LHCN-M2 (cell line): ENCODE data around the gene MBIP. TPM values are rescaled to one million over a fixed set of nuclear protein-coding genes. Genes with fewer than 3 reads are reported as not detected.
A peak's percentile ranks its signal among the peaks of the same experiment; 100 is the strongest.

Source experiments
- DNase-seq: peaks from one replicate; pipeline ENCODE4 v3.0.0-alpha.2; 2012; ENCODE audit warnings: low read depth
- total RNA-seq: library from RNA; depleted of rRNA; stranded (reverse); fragments of >200 nt; gene quantifications from 2 replicates; pipeline ENCODE4 v1.2.3, GENCODE V29; 2014; rRNA removed

MBIP gene
- total RNA-seq, 1 experiment from 2014 or later, result 10.4 TPM

DNA sequence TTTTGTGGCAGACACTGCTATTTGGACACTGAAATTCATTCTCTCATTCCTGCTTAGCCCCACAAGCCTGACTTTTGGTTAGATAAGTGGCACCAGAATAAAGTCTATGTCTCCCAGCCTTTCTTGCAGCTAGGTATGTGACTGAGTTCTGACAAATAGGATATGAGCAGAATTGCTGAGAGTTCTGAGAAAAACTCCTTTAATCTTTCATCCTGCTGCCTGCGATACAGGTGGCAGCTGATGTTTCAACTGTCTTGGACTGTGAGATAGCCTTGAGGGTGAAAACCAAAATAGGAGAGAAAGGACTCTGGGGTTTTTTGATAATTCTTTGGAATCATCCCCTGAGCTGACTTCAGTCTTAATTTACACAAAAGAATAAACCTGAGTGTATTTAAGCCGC lies 55.8 kb downstream of the MBIP start:
- no peak for DNase-seq

DNA sequence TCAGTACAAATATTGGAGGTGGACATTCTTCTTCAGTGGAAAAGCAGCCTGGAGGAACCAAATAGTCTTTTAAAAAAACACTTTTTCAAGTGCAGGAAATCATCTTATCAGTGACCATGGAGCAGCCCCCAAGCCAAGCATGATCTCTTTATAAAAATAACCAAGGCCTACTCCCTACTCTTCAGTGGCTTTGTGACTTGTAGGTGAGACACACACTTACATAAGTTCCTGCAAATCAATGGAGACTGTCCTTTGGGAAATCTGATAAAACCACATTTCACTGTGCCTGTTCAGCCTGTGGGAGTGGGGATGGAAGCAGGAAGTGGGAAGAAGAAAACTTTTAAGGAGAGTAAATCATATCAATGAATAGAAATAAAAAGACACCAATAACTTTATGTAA lies 56.3 kb downstream of the MBIP start:
- no peak for DNase-seq

DNA sequence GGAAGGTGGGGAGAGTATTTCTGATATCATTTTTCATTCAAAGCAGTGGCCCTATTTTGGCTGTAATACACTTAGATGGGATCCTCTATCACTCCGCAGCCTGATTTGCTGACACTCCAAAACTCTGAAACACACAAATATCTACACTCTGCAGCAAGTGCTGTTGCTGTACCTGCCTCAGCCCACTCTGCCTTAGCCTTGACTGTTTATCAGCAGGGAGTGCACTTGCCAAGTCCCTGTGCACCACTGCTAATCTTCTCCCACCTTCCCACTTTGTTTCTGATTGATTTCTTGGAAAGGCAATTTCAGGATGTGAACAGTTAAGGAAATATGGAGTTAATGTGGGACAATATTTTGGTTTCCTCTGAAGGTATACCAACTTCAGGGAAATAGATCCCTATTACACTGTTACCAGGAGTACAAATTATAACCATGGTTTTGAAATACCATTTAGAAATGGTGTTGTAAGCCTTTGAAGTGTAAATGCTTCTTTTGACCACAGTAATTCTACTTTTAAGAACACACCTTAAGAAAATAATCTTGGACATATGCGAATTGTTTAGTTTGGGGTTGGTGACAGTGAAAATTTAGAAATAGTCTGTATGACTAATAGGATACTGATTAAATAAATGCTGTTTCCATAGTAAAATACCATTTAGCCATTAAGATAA lies 59.3 kb downstream of the MBIP start:
- DNase-seq, result no peak

DNA sequence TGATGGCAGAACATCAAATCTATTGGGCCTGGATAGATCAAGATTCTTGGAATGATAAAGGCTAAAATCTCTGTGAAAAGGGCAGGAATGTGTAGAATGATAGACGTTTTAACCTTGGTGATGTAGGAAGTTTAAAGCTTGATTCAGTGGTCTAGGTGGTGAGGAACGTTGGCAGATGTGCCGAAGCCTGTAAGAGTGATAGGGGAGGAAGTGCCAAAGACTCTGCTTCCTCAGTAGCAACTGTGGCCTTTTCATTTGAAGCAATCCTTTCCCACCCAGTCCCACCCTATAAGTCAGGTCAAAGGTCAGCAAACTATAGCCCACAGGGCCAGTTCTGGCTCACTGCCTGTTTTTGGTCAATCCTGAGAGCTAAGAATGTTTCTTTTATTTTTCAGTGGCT lies 62.2 kb downstream of the MBIP start:
- no peak for DNase-seq

DNA sequence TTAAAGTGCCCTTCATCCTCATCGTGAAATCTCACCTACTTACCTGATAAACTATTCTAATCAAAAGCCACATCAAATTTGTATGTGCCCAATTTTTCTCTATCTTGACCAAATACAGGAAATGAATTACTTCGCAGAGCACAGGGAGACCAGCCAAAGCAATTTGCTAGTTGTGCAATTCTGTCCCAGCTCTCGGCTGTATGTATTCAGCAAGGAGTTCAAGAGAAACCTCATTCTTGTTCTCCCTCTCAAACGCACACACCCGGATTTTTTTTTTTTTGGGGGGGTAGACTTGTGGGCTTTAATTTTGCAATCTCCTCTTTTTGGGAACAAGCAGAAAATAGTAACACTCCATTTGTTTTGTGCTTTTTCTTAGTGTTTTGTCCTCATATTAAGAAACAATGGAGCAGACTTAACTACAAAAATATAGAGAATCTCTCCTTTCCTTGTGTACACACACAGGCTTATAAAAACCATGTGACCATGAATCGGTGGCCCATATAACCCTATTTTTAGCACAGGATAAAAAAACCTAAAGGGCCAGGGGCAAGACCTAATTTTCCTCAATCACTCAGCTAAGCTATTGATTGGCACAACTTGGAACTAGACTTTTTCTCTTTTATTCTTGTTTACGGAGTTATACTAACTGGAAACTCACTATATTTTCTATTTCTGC lies 64.2 kb downstream of the MBIP start:
- no peak for DNase-seq

DNA sequence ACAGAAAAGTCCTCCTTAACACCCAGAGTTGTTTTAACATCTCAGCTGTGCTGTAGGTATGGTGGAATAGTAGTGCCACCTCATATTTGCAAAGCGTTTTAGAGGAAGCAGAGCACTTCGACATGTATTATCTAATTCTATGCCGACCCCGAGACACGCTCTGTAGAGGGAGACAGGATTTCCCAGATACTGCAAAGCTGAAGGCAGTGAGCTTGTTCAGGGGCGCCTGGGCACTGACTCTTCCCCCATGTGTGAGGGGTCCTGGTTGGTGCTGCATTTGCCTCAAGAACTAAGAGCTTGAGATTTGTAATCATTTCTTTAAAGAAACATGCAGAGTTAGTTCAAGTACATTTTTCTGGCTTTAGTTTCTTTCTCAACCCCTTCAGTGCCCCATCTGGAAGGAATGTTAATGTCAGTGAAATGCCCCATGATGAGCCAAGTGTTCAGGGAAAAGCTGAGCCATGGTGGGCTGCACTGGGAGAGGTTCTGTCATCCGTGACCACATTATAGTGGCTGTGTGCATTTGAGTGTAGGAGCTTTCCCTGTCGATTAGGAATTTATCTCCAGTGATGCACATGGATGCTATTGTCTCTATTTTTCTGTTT lies 66.3 kb downstream of the MBIP start:
- peak; percentile 15 for DNase-seq

Other genes with a start within 250 kb of the MBIP start
- not detected in 2 replicates for gene PTCSC3, start 143.9 kb downstream of the MBIP start, total RNA-seq
- not detected in 2 replicates for gene NKX2-1, start 199.6 kb upstream of the MBIP start, total RNA-seq